Activated T-cell treated with anti-CD3 and anti-CD28 coated beads, Interleukin-2, amount 50 U/mL, for 4 hours (primary cell): Measurements from ENCODE around the gene CEACAM4. TPM values are rescaled to one million over a fixed set of nuclear protein-coding genes. Genes with fewer than 3 reads are reported as not detected.

Experiments
- ATAC-seq, 2 donors: fragments of 200-7000 bp; cut with Tn5 transposase; one replicate each; pipeline ENCODE4 v1.10.0; 2021
- DNase-seq: peaks from one replicate; pipeline ENCODE4 v3.0.0-alpha.2; 2020
- H3K27me3 Mint-ChIP-seq: one replicate; pipeline ENCODE4 v1.8.0; 2021; ENCODE audit warnings: low read depth, mixed read lengths
- H3K36me3 Mint-ChIP-seq: one replicate; pipeline ENCODE4 v1.8.0; 2022; ENCODE audit warnings: mixed read lengths; ENCODE audit not compliant: insufficient read depth
- H3K4me1 Mint-ChIP-seq: one replicate; pipeline ENCODE4 v1.8.0; 2021; ENCODE audit warnings: low read depth, mixed read lengths
- H3K4me3 Mint-ChIP-seq: one replicate; pipeline ENCODE4 v1.8.0; 2021; ENCODE audit warnings: mild to moderate bottlenecking, moderate library complexity, mixed read lengths
- H3K9me3 Mint-ChIP-seq: one replicate; pipeline ENCODE4 v1.8.0; 2021; ENCODE audit warnings: mixed read lengths
- total RNA-seq, 3 donors: library from RNA; stranded (reverse); gene quantifications; one replicate each; pipeline ENCODE4 v1.2.1, GENCODE V29; 2021

Gene CEACAM4
- total RNA-seq, 3 donors from 2014 or later, result not detected

DNA sequence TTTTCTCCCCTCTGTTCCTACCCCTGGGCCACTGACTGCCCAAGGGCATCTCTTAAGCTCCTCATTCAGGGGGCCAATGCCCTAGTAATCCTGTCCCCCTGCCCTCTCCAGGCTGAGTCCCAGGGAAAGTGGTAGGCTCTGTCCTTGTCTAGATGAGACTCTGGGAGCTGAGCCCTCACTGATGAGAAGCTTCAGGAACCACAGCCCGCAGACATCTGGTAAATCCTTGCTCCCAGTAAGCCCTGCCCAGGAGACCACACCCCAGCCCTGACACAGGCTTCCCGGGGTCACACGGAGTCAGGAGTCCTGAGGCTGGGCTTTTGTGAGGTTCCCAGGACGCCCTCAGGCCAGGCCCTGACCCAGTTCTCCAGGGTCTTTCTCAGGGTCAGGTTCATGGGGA, 1.9 kb downstream of the CEACAM4 start:
- ATAC-seq (no peak), DNase-seq (no peak)
- Mint-ChIP-seq H3K9me3 (peaks cover under 1% of the 10 kb centered on the region), H3K27me3 (peaks cover 26% of the 10 kb centered on the region), H3K36me3 (no peaks in the 10 kb centered on the region), H3K4me1 (no peaks in the 10 kb centered on the region), H3K4me3 (no peak overlapping the region)

DNA sequence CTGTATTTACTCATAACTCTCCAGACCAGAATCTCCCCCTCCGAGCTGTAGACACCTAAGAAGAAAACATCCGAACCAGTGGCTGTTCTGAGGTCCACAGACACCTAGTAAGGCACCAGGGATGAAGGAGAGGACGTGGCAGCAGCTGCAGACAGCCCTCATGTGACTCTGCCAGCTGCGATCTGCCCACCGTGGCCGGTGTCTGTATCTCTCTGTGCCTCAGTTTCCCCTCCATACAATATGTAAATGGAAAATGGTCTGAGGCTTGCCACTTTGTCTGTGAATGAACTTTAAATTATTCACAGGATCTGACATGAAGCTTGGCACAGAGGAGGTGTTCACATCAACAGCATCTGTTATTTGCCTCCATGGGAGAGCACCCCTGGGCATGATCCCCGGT, 2.4 kb downstream of the CEACAM4 start:
- Mint-ChIP-seq H3K4me1 (no peaks in the 10 kb centered on the region), H3K27me3 (peaks cover 26% of the 10 kb centered on the region)

DNA sequence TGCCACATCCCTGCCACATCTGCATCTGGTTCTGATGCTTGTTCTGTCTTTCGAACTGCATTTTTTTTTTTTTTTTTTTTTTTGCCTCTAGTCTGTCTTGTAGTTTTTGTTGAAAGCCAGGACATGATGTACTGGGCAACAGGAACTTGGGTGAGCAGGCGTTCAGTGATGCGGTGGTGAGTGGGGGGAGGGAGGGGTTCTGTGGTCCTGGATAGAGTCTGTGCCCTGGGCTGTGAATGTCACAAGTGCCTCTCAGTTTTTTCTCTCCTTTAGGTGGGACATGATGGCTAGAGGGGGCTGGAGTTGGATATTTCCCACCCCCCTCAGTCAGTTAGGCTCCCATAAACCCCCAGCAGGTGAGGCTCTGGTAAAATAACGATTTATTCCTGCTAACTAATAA, 3.5 kb downstream of the CEACAM4 start:
- H3K4me1 Mint-ChIP-seq, result no peaks in the 10 kb centered on the region
- DNase-seq, result no peak
- no peaks in the 10 kb centered on the region for H3K36me3 Mint-ChIP-seq

More for the DNA sequence above, 2.4 kb downstream of the CEACAM4 start:
- Mint-ChIP-seq H3K36me3 (no peaks in the 10 kb centered on the region), H3K4me3 (no peak overlapping the region), H3K9me3 (no peaks in the 10 kb centered on the region)
- ATAC-seq, result no peak
- DNase-seq, result no peak

DNA sequence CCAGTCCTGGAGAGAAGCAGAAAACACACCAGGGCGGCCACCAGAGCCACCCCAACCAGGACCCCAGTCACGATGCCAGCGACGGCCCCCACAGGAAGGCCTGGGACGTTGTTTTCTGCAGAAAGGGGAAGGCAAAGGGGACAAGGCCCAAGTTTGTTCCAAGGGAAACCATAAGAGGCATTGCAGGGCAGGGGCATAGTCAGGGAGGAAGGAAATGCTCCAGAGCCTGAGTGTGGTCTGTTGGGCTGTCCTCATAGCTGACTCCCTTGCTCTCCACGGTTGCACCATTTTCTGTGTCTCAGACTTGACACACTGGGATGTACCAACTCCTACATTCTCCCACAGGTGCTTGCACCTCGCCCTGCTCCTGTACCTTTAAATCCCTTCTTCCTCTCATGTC, 5.2 kb downstream of the CEACAM4 start:
- Mint-ChIP-seq H3K36me3 (no peaks in the 10 kb centered on the region), H3K4me3 (no peak overlapping the region), H3K4me1 (no peaks in the 10 kb centered on the region), H3K9me3 (no peaks in the 10 kb centered on the region), H3K27me3 (peaks cover 10% of the 10 kb centered on the region)
- ATAC-seq (no peak), DNase-seq (no peak)

More for the DNA sequence above, 3.5 kb downstream of the CEACAM4 start:
- peaks cover 23% of the 10 kb centered on the region for H3K27me3 Mint-ChIP-seq
- ATAC-seq, result no peak
- H3K9me3 Mint-ChIP-seq, result no peaks in the 10 kb centered on the region
- no peak overlapping the region for H3K4me3 Mint-ChIP-seq

DNA sequence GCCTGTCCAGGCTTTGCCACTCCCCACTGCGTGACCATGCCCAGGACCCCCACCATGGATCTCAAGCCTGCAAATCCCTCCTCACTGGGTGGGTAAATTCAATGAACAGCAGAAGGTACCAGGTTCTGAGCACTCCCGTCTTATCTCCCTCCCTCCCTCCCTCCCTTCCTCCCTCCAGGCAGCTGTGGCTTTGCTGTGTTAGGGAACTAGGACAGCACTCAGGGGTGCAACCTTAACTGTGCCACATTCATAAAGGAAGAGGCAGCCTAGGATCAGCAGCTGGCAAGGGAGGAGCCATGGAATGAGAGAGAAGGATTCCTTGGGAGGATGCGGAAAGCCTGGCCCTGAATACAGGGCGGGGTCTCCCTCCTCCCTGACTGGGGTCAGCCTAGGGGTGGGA, 5.6 kb downstream of the CEACAM4 start:
- Mint-ChIP-seq H3K4me3 (no peak overlapping the region), H3K27me3 (peaks cover 9% of the 10 kb centered on the region), H3K36me3 (no peaks in the 10 kb centered on the region), H3K4me1 (no peaks in the 10 kb centered on the region), H3K9me3 (no peaks in the 10 kb centered on the region)
- DNase-seq (no peak), ATAC-seq (no peak)

DNA sequence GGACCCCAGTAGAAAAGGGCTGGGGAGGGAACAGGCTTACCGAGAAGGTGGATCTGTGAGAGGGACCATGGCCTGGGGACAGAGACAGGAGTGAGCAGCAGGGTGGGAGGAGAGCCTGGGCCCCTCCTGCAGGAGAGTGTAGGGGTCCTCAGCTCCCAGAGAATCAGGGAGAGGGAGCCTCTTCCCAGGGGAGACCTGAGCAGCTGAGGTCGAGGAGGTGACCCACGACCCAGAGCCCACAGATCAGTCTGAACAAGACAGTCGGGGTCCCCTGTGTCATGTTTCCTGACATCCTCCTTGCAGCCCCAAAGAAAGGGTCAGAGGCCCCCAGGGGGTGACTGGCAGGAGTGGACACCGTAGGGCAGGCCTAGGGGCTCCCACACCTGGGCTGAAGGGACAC, 6.7 kb downstream of the CEACAM4 start:
- Mint-ChIP-seq H3K27me3 (peaks cover 8% of the 10 kb centered on the region), H3K9me3 (no peaks in the 10 kb centered on the region), H3K4me3 (no peak overlapping the region), H3K36me3 (no peaks in the 10 kb centered on the region), H3K4me1 (no peaks in the 10 kb centered on the region)
- ATAC-seq (no peak), DNase-seq (no peak)

DNA sequence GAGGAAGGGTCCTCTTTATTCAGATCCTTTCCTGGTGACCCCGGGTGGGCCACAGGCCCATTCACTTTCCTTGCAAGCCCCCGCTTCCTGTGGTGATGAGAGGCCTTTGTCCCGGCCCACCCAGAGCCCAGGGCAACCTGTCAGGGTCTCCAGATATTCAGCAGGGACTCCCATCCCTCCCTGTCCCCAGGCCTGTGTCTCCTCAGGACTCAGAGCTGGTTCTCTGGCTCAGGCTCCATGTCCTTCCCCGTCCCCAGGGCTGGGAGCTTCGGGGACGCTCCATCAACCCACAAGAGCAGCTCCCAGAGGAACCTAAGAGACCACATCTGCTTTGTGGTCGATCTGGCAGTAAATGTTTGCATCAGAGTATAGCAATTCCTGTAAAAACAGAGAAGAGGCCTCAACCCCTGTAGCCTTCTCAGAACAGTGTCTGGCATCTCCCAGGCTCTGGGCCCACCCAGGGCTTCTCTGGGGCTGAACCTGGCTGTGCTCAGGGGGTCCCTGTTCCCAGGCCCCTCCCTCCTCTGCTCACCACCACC, 7.8 kb downstream of the CEACAM4 start:
- H3K9me3 Mint-ChIP-seq, result no peaks in the 10 kb centered on the region

DNA sequence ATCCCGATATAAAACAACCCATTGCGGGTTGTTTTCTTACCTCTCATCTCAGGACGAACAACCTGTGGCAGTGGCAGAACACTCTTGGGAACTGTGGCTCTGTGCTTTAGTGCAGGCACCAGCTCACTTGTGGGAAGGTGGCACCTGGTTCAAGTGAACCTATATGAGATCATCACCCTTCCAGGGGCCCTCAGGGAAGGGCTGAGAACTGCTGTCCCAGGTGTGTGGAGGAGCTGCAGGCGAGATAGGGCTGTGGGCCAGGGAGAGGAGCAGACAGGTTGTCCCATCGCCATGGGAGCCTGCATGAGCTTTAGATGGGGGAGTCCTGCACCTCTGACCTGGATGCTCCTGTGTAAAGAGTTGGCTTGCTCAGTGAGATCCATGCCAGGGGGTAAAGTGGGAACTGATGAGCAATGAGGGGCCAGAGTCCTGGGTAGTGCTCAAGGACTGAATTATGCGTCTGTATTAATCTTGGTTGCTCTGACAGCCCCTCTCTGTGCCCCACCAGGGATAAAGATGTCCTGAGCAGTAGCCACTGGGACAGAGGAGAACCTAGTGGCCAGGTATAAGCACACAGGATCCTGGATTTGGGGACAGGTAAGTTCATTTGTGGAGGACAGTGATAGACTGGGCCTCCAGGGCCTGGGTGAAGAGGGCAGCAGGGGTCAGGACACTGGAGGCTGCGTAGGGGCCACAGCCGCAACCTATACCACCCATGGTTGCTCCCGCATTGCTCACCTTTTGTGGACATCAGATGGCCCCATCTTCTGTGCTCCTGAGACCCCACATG, 8.7 kb downstream of the CEACAM4 start:
- H3K9me3 Mint-ChIP-seq, result no peaks in the 10 kb centered on the region
- no peak for DNase-seq
- H3K4me3 Mint-ChIP-seq, result no peak overlapping the region
- H3K27me3 Mint-ChIP-seq, result peaks cover 20% of the 10 kb centered on the region
- ATAC-seq, result no peak
- no peaks in the 10 kb centered on the region for H3K4me1 Mint-ChIP-seq
- H3K36me3 Mint-ChIP-seq, result peaks cover 1% of the 10 kb centered on the region

More for the DNA sequence above, 7.8 kb downstream of the CEACAM4 start:
- H3K4me3 Mint-ChIP-seq, result no peak overlapping the region
- no peaks in the 10 kb centered on the region for H3K4me1 Mint-ChIP-seq
- ATAC-seq, result no peak
- H3K36me3 Mint-ChIP-seq, result peaks cover 1% of the 10 kb centered on the region
- H3K27me3 Mint-ChIP-seq, result peaks cover 14% of the 10 kb centered on the region
- no peak for DNase-seq

DNA sequence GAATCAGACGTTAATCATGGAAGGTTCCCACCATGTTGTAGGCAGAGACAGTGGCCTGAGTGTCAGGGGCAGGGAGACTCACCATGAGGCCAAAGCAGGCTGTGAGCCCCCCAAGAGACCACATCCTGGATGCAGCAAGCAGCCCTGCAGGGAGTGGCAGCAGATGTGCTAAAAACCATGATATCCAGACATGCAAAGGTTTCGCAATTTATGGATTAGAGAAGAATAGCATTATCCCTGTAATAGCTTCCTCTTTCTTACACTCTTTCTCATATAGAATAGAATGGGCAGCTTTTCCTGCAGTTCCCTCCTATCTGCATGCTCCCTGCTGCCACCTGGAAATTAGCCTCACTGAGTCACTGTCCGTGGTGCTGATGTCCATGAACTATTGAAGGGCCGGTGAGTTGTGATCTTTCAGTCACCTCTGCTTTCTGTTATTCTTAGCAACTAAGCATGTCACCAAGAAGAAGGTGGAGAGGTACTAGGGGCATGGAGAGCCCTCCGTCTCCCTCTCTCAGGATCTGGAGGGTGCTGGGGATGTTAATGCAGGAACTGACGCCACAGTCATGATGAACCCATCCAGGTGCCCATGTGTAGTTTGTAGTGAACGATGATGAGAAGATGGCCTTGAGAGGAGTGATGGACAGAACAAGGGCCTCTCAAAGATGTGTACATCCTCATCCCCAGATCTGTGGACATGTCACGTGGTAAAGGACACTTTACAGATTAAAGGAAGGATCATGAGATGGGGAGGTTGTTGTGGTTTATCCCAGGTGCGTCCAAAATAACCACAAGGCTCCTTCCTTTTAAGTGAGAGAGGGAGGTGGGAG, 9.9 kb downstream of the CEACAM4 start:
- no peak for DNase-seq
- no peak for ATAC-seq
- Mint-ChIP-seq H3K9me3 (no peaks in the 10 kb centered on the region), H3K4me1 (no peaks in the 10 kb centered on the region), H3K36me3 (peaks cover 1% of the 10 kb centered on the region), H3K27me3 (peaks cover 20% of the 10 kb centered on the region), H3K4me3 (no peak overlapping the region)

DNA sequence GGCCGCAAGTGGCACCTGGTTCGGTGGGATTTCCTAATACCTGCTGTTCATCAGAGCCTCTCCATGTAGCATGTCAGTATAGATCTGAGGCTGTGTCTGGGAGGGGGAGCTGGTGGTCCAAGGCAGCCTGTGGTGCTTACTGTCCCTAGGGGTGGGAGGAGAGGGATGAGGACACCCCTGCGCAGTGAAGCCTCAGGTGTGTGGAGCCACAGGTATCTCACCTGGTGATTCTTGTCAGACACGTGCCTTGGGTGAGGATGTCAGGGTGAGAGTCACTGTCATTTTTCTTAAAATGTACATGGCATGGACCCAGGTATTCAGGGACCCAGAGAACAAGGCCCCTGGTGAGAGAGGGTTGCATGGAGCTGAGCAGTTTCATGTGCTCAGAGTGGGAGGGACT, 11.7 kb downstream of the CEACAM4 start:
- ATAC-seq, result no peak
- no peaks in the 10 kb centered on the region for H3K9me3 Mint-ChIP-seq
- H3K4me3 Mint-ChIP-seq, result no peak overlapping the region
- H3K36me3 Mint-ChIP-seq, result peaks cover 1% of the 10 kb centered on the region
- H3K27me3 Mint-ChIP-seq, result peaks cover 24% of the 10 kb centered on the region
- no peak for DNase-seq
- no peaks in the 10 kb centered on the region for H3K4me1 Mint-ChIP-seq

DNA sequence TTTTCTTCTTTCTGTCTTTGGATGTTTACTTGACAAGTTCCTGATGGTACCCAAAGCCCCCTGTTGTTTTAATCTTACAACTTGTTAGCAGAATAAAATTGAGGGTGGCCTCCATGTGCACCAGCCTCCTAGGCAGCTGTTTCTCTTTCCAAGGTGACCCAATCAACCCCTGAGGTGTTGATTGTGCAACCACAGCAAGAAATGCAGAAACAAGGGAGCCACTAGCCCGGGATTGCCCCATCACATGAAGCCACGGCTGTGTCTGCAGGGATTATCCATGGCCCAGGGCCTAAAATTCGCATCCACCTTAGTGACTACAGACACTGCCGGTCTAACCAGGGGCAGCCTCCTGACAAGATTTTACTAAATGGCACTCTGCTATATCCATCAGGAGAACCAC, 14.4 kb downstream of the CEACAM4 start:
- no peak for ATAC-seq
- peaks cover 1% of the 10 kb centered on the region for H3K36me3 Mint-ChIP-seq

DNA sequence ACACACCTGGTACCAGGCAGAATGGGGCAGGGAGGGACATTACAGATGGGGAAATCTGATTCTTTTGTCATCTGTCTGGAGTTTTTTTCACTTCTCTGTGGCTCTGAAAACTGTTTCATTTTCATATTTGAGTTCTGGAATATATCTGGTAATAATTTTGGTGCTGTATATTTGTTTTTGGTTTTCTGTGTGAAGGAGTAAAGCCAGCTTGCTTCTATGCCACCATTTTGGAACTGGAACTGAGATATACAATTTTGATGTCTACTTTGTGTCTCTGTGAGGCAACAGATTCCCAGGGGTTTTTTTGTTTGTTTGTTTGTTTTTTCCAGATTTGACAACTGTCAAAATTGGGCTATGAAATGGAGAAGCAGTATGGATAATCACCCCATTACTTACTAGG, 16.1 kb downstream of the CEACAM4 start:
- Mint-ChIP-seq H3K36me3 (peaks cover 1% of the 10 kb centered on the region), H3K27me3 (peaks cover 29% of the 10 kb centered on the region), H3K4me1 (no peaks in the 10 kb centered on the region), H3K9me3 (no peaks in the 10 kb centered on the region), H3K4me3 (no peak overlapping the region)
- no peak for DNase-seq
- ATAC-seq, result no peak

More for the DNA sequence above, 14.4 kb downstream of the CEACAM4 start:
- Mint-ChIP-seq H3K4me1 (no peaks in the 10 kb centered on the region), H3K27me3 (peaks cover 32% of the 10 kb centered on the region), H3K4me3 (no peak overlapping the region), H3K9me3 (no peaks in the 10 kb centered on the region)
- no peak for DNase-seq

DNA sequence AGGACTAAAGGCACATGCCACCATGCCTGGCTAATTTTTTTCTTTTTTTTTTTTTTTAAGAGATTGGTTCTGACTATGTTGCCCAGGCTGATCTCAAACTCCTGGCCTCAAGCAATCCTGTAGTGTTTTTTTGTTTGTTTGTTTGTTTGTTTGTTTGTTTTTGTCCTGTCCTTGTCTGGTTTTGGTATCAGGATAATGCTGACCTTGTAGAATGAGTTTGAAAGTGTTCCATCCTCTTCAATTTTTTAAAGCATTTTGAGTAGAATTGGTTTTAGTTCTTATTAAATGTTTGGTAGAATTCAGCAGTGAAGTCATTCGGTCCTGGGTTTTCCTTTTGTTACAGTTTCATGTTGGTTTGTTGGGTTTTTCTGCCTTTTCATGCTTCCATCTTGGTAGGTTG, 19.2 kb downstream of the CEACAM4 start:
- Mint-ChIP-seq H3K27me3 (peaks cover 15% of the 10 kb centered on the region), H3K36me3 (no peaks in the 10 kb centered on the region), H3K4me3 (no peak overlapping the region), H3K4me1 (no peaks in the 10 kb centered on the region), H3K9me3 (no peaks in the 10 kb centered on the region)
- DNase-seq, result no peak
- no peak for ATAC-seq

DNA sequence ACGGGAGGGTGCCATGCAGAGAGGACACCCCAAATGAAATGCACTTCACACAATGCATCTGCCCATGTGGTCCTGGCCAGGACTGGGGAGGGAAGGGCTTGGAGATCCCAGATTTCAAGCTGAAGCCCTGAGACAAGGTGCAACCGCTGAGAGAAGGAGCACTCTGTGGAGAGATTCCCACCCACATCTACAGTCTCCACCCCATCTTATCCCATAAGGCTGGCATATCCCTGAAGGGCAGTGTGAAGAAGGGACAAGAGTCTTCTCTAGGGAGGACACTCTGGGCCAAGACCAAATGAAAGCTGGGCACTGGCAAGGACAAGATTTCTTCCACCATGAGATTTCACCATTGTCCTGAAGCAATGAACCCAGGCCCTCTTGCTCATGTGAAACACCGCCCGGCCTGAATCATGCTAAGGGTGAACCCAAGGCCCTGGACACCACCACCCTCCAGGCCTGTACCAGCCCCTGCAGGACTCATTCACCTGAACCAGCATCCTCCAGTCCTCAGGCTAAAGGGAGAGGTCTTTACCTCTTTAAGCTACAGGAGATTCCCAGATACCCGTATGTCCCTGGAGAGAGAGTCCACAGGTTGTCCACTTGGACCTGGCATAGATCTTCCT, 20.5 kb downstream of the CEACAM4 start:
- H3K4me1 Mint-ChIP-seq, result no peaks in the 10 kb centered on the region
- no peaks in the 10 kb centered on the region for H3K36me3 Mint-ChIP-seq
- no peaks in the 10 kb centered on the region for H3K9me3 Mint-ChIP-seq
- H3K4me3 Mint-ChIP-seq, result no peak overlapping the region
- ATAC-seq (no peak), DNase-seq (no peak)
- H3K27me3 Mint-ChIP-seq, result peaks cover 20% of the 10 kb centered on the region
